Measurements from ENCODE around the gene HIC1.

GRCh38 chr17:2011411-2012371 is 43.2 kb upstream of the HIC1 start:
- TF ChIP-seq CTCF (IDR thresholded peaks at IDR 0.05) (no peak), POLR2A (IDR thresholded peaks at IDR 0.05) (no peak), POLR2AphosphoS5 (IDR thresholded peaks at IDR 0.05; ENCODE audit: insufficient read depth in 1 of 2, low read depth in 1 of 2) (peak; percentile 31 to 71)
